SK-N-MC (cell line): ENCODE results near the gene SLC9A1.

Experiments
- DNase-seq: peaks from one replicate; pipeline ENCODE4 v3.0.0-alpha.2; 2011; ENCODE audit warnings: low read depth, low spot score
- H3K27ac ChIP-seq: fragments of 200-600 bp; sonication (generic); 2 replicates; pipeline ENCODE4 v1.5.1; 2016; ENCODE audit warnings: mixed run types
- H3K36me3 ChIP-seq: fragments of 200-600 bp; sonication (generic); 2 replicates; pipeline ENCODE4 v1.6.1; 2017; ENCODE audit warnings: antibody characterized with exemption, low read length, mixed read lengths; ENCODE audit not compliant: insufficient read depth
- H3K4me3 ChIP-seq: fragments of 200-600 bp; sonication (generic); 2 replicates; pipeline ENCODE4 v1.5.1; 2016
- H3K9ac ChIP-seq: fragments of 200-600 bp; sonication (generic); 2 replicates; pipeline ENCODE4 v1.8.0; 2017; ENCODE audit warnings: mixed run types, mixed read lengths; ENCODE audit not compliant: insufficient read length
- H3K9me3 ChIP-seq: fragments of 200-600 bp; sonication (generic); 2 replicates; pipeline ENCODE4 v1.6.1; 2017; ENCODE audit warnings: low read depth, mild to moderate bottlenecking, antibody characterized with exemption, low read length, moderate library complexity, mixed read lengths
- EZH2 ChIP-seq: fragments of 200-600 bp; sonication (generic); IDR thresholded peaks from one replicate; pipeline ENCODE4 v1.6.1; 2017; ENCODE audit warnings: antibody characterized with exemption
- FOXP2 ChIP-seq: optimal IDR thresholded peaks from 2 replicates; pipeline ENCODE3; 2011; ENCODE audit warnings: mild to moderate bottlenecking, moderate library complexity; ENCODE audit not compliant: insufficient read depth; ENCODE audit errors: extremely low read length, control extremely low read depth
- POLR2AphosphoS5 ChIP-seq: IDR thresholded peaks from 2 replicates; pipeline ENCODE4 v1.6.1; 2012; ENCODE audit warnings: mild to moderate bottlenecking, low read depth, low read length, borderline replicate concordance

The SLC9A1 gene

GRCh38 chr1:27090911-27091310 is 64.0 kb downstream of the SLC9A1 start:
- H3K36me3 ChIP-seq, result no peaks in the 10 kb centered on the region
- no peak overlapping the region for H3K27ac ChIP-seq
- no peak for TF ChIP-seq EZH2
- TF ChIP-seq POLR2AphosphoS5, result no peak
- no peak for TF ChIP-seq FOXP2
- no peak for DNase-seq
- no peak overlapping the region for H3K4me3 ChIP-seq
- H3K9ac ChIP-seq, result no peak overlapping the region
- H3K9me3 ChIP-seq, result no peaks in the 10 kb centered on the region

- no peak for TF ChIP-seq FOXP2
- TF ChIP-seq POLR2AphosphoS5, result no peak
- no peak for TF ChIP-seq EZH2
- Histone ChIP-seq H3K9me3 (no peaks in the 10 kb centered on the region), H3K27ac (no peak overlapping the region), H3K36me3 (no peaks in the 10 kb centered on the region), H3K9ac (no peak overlapping the region), H3K4me3 (no peak overlapping the region)
- DNase-seq, result no peak
Measured at GRCh38 chr1:27087371-27088220, 67.3 kb downstream of the SLC9A1 start.

GRCh38 chr1:27086628-27087027 is 68.3 kb downstream of the SLC9A1 start:
- H3K27ac ChIP-seq, result no peak overlapping the region
- H3K9ac ChIP-seq, result no peak overlapping the region
- H3K9me3 ChIP-seq, result no peaks in the 10 kb centered on the region
- DNase-seq, result no peak
- no peaks in the 10 kb centered on the region for H3K36me3 ChIP-seq
- H3K4me3 ChIP-seq, result no peak overlapping the region
- no peak for TF ChIP-seq EZH2
- no peak for TF ChIP-seq POLR2AphosphoS5
- no peak for TF ChIP-seq FOXP2

- H3K9ac ChIP-seq, result no peak overlapping the region
- no peaks in the 10 kb centered on the region for H3K36me3 ChIP-seq
- no peaks in the 10 kb centered on the region for H3K9me3 ChIP-seq
- no peak for TF ChIP-seq POLR2AphosphoS5
- TF ChIP-seq FOXP2, result no peak
- no peak overlapping the region for H3K27ac ChIP-seq
- no peak for DNase-seq
- H3K4me3 ChIP-seq, result no peak overlapping the region
Measured at GRCh38 chr1:27086026-27086425, 68.9 kb downstream of the SLC9A1 start.

- H3K36me3 ChIP-seq, result no peaks in the 10 kb centered on the region
- H3K27ac ChIP-seq, result no peak overlapping the region
- no peak overlapping the region for H3K9ac ChIP-seq
- TF ChIP-seq EZH2 (no peak), POLR2AphosphoS5 (no peak), FOXP2 (no peak)
- DNase-seq, result no peak
- H3K4me3 ChIP-seq, result no peak overlapping the region
- no peaks in the 10 kb centered on the region for H3K9me3 ChIP-seq
Measured at GRCh38 chr1:27084107-27084506, 70.8 kb downstream of the SLC9A1 start.

- no peak for DNase-seq
- H3K9ac ChIP-seq, result no peak overlapping the region
- no peak overlapping the region for H3K4me3 ChIP-seq
- no peak overlapping the region for H3K27ac ChIP-seq
- TF ChIP-seq POLR2AphosphoS5 (no peak), EZH2 (no peak), FOXP2 (no peak)
- H3K9me3 ChIP-seq, result no peaks in the 10 kb centered on the region
- no peaks in the 10 kb centered on the region for H3K36me3 ChIP-seq
Measured at GRCh38 chr1:27077968-27078367, 77.0 kb downstream of the SLC9A1 start.

- DNase-seq, result no peak
- TF ChIP-seq EZH2, result no peak
- TF ChIP-seq POLR2AphosphoS5, result no peak
- no peak for TF ChIP-seq FOXP2
Measured at GRCh38 chr1:27076803-27077202, 78.1 kb downstream of the SLC9A1 start.

GRCh38 chr1:27074175-27074780 is 80.6 kb downstream of the SLC9A1 start:
- no peak for DNase-seq
- H3K4me3 ChIP-seq, result no peak overlapping the region
- no peak overlapping the region for H3K9ac ChIP-seq
- no peaks in the 10 kb centered on the region for H3K36me3 ChIP-seq
- H3K9me3 ChIP-seq, result no peaks in the 10 kb centered on the region
- TF ChIP-seq FOXP2 (no peak), POLR2AphosphoS5 (no peak), EZH2 (no peak)
- no peak overlapping the region for H3K27ac ChIP-seq

More at GRCh38 chr1:27076803-27077202, 78.1 kb downstream of the SLC9A1 start:
- Histone ChIP-seq H3K4me3 (no peak overlapping the region), H3K9me3 (no peaks in the 10 kb centered on the region), H3K9ac (no peak overlapping the region), H3K27ac (no peak overlapping the region), H3K36me3 (no peaks in the 10 kb centered on the region)
